HEK293 (cell line): ENCODE measurements around the gene HOXA6.

Source experiments
- BCL11A ChIP-seq: fragments of 450-650 bp; formaldehyde crosslinking; IDR thresholded peaks from 2 replicates; pipeline ENCODE4 v1.5.1; 2016; ENCODE audit warnings: low read depth, missing biosample characterization, missing genetic modification characterization
- GLI4 ChIP-seq: fragments of 450-650 bp; formaldehyde crosslinking; IDR thresholded peaks from 2 replicates; pipeline ENCODE4 v1.5.1; 2016; ENCODE audit warnings: missing biosample characterization, missing genetic modification characterization
- KLF1 ChIP-seq: fragments of 450-650 bp; formaldehyde crosslinking; IDR thresholded peaks from 2 replicates; pipeline ENCODE4 v1.5.1; 2016; ENCODE audit warnings: missing biosample characterization, missing genetic modification characterization
- KLF10 ChIP-seq: fragments of 450-650 bp; IDR thresholded peaks from 2 replicates; pipeline ENCODE4 v1.5.1; 2018; ENCODE audit warnings: missing biosample characterization, mild to moderate bottlenecking, missing genetic modification characterization
- MEIS1 ChIP-seq: sonication (generic); formaldehyde crosslinking; IDR thresholded peaks from 2 replicates; pipeline ENCODE4 v1.8.1; 2022; ENCODE audit warnings: missing genetic modification reagents, mild to moderate bottlenecking, borderline replicate concordance
- PRDM1 ChIP-seq: fragments of 450-650 bp; formaldehyde crosslinking; IDR thresholded peaks from 2 replicates; pipeline ENCODE4; 2016; ENCODE audit warnings: missing biosample characterization, missing genetic modification characterization
- SP7 ChIP-seq: fragments of 450-650 bp; formaldehyde crosslinking; IDR thresholded peaks from 2 replicates; pipeline ENCODE4 v1.5.1; 2016; ENCODE audit warnings: missing biosample characterization, missing genetic modification characterization
- ZBTB8A ChIP-seq: fragments of 450-650 bp; formaldehyde crosslinking; IDR thresholded peaks from 2 replicates; pipeline ENCODE4 v1.5.1; 2016; ENCODE audit warnings: missing biosample characterization, missing genetic modification characterization
- ZFP37 ChIP-seq: fragments of 450-650 bp; formaldehyde crosslinking; IDR thresholded peaks from 2 replicates; pipeline ENCODE4 v1.5.1; 2016; ENCODE audit warnings: missing biosample characterization, missing genetic modification characterization
- ZNF114 ChIP-seq: fragments of 450-650 bp; formaldehyde crosslinking; IDR thresholded peaks from 2 replicates; pipeline ENCODE4 v1.5.0; 2017; ENCODE audit warnings: missing biosample characterization, missing genetic modification characterization
- ZNF2 ChIP-seq: fragments of 450-650 bp; formaldehyde crosslinking; IDR thresholded peaks from 2 replicates; pipeline ENCODE4 v1.5.1; 2016; ENCODE audit warnings: missing biosample characterization, missing genetic modification characterization
- ZNF211 ChIP-seq: fragments of 450-650 bp; formaldehyde crosslinking; IDR thresholded peaks from 2 replicates; pipeline ENCODE4 v1.5.1; 2016; ENCODE audit warnings: low read depth, missing biosample characterization, missing genetic modification characterization
- ZNF274 ChIP-seq, 2 experiments: fragments of 200-500 bp in 1 of 2; fragments of 450-650 bp in 1 of 2; sonication (Bioruptor generic) in 1 of 2; formaldehyde crosslinking in 1 of 2; IDR thresholded peaks; 2 replicates each; pipeline versions ENCODE4 v1.5.1 to v1.6.1; 2014 to 2016; ENCODE audit warnings: borderline replicate concordance in 1 of 2, inconsistent platforms in 1 of 2, low read length in 1 of 2, missing biosample characterization in 1 of 2, missing genetic modification characterization in 1 of 2
- ZNF350 ChIP-seq: fragments of 450-650 bp; formaldehyde crosslinking; IDR thresholded peaks from 2 replicates; pipeline ENCODE4 v1.5.0; 2017; ENCODE audit warnings: missing biosample characterization, mild to moderate bottlenecking, missing genetic modification characterization
- ZNF391 ChIP-seq: fragments of 450-650 bp; formaldehyde crosslinking; IDR thresholded peaks from 2 replicates; pipeline ENCODE4 v1.5.1; 2016; ENCODE audit warnings: low read depth, missing biosample characterization, missing genetic modification characterization, borderline replicate concordance
- ZNF394 ChIP-seq: fragments of 450-650 bp; formaldehyde crosslinking; IDR thresholded peaks from 2 replicates; pipeline ENCODE4 v1.5.1; 2016; ENCODE audit warnings: missing biosample characterization, missing genetic modification characterization, mild to moderate bottlenecking, moderate library complexity, borderline replicate concordance
- ZNF501 ChIP-seq: fragments of 450-650 bp; formaldehyde crosslinking; IDR thresholded peaks from 2 replicates; pipeline ENCODE4 v1.5.1; 2016; ENCODE audit warnings: missing biosample characterization, missing genetic modification characterization
- ZNF561 ChIP-seq: fragments of 450-650 bp; IDR thresholded peaks from 2 replicates; pipeline ENCODE4 v1.5.1; 2018; ENCODE audit warnings: missing biosample characterization, missing genetic modification characterization, borderline replicate concordance
- ZNF600 ChIP-seq: fragments of 450-650 bp; formaldehyde crosslinking; IDR thresholded peaks from 2 replicates; pipeline ENCODE4 v1.5.1; 2016; ENCODE audit warnings: missing biosample characterization, missing genetic modification characterization
- ZNF654 ChIP-seq: fragments of 450-650 bp; formaldehyde crosslinking; IDR thresholded peaks from 2 replicates; pipeline ENCODE4 v1.5.1; 2016; ENCODE audit warnings: low read depth, missing biosample characterization, missing genetic modification characterization
- ZNF658 ChIP-seq: fragments of 450-650 bp; formaldehyde crosslinking; IDR thresholded peaks from 2 replicates; pipeline ENCODE4; 2016; ENCODE audit warnings: missing biosample characterization, missing genetic modification characterization
- ZNF660 ChIP-seq: fragments of 450-650 bp; IDR thresholded peaks from 2 replicates; pipeline ENCODE4 v1.5.1; 2018; ENCODE audit warnings: missing biosample characterization, mild to moderate bottlenecking, missing genetic modification characterization
- ZNF664 ChIP-seq: fragments of 450-650 bp; formaldehyde crosslinking; IDR thresholded peaks from 2 replicates; pipeline ENCODE4 v1.5.1; 2016; ENCODE audit warnings: missing biosample characterization, missing genetic modification characterization
- ZNF707 ChIP-seq: fragments of 450-650 bp; formaldehyde crosslinking; IDR thresholded peaks from 2 replicates; pipeline ENCODE4 v1.5.1; 2016; ENCODE audit warnings: missing biosample characterization, missing genetic modification characterization
- ZNF747 ChIP-seq: fragments of 450-650 bp; formaldehyde crosslinking; IDR thresholded peaks from 2 replicates; pipeline ENCODE4 v1.5.1; 2016; ENCODE audit warnings: missing biosample characterization, missing genetic modification characterization
- ZSCAN16 ChIP-seq: fragments of 450-650 bp; formaldehyde crosslinking; IDR thresholded peaks from 2 replicates; pipeline ENCODE4 v1.5.1; 2016; ENCODE audit warnings: missing biosample characterization, missing genetic modification characterization
- ZSCAN23 ChIP-seq: fragments of 450-650 bp; formaldehyde crosslinking; IDR thresholded peaks from 2 replicates; pipeline ENCODE4 v1.5.1; 2016; ENCODE audit warnings: missing biosample characterization, missing genetic modification characterization
- TF ChIP-seq, protein P1 (sequence below): fragments of 450-650 bp; formaldehyde crosslinking; IDR thresholded peaks from 2 replicates; pipeline ENCODE4 v1.5.1; 2016; ENCODE audit warnings: missing biosample characterization, missing genetic modification characterization
- TF ChIP-seq, protein P2 (sequence below): fragments of 450-650 bp; formaldehyde crosslinking; IDR thresholded peaks from 2 replicates; pipeline ENCODE4 v1.5.1; 2016; ENCODE audit warnings: missing biosample characterization, missing genetic modification characterization
- TF ChIP-seq, protein P3 (sequence below): fragments of 450-650 bp; formaldehyde crosslinking; IDR thresholded peaks from 2 replicates; pipeline ENCODE4 v1.5.1; 2016; ENCODE audit warnings: missing biosample characterization, missing genetic modification characterization
- TF ChIP-seq, protein P4 (sequence below): fragments of 450-650 bp; formaldehyde crosslinking; IDR thresholded peaks from 2 replicates; pipeline ENCODE4 v1.5.1; 2016; ENCODE audit warnings: missing biosample characterization, missing genetic modification characterization
- TF ChIP-seq, protein P5 (sequence below): fragments of 450-650 bp; formaldehyde crosslinking; IDR thresholded peaks from 2 replicates; pipeline ENCODE4 v1.5.1; 2016; ENCODE audit warnings: missing biosample characterization, missing genetic modification characterization

The HOXA6 gene

DNA sequence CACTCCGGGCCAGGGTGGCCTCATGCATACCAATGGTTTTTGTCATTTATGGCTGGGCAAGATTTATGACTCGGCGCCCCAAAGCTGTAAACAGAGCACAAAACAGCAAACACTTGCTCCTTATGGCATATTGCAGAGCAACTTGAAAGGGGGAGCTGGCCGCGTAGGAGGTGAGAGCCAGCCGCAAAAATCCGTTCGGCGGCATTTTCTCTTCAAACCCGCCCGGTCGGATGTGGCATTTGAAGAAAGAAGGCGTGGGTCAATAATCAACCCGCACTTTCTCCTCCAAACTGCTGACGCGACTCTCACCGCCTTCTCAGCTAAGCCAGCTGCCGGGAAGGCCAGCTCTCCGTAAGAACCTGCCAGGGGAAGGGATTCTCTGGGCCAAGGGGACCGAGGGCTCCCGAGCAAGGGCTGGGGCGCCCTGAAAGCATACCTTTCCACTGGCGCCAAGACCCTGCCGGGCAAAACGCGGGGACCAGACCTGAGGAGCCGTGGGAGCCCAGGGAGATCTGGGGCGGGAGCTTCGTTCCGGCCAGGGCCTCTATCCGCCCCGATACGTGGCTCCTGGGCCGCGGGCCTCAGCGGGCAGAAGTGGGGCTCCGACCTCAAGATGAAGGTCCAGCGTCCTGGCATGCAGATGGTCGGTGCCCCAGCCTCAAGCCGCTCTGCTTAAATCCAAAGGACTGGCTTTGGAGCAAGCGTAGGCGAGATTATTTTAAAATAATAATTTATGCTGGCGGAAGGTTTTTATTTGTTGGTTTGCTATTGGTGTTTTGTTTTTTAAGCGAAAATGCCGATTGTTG, 32.1 kb downstream of the HOXA6 start (continued):
- TF ChIP-seq ZNF660 (0 out of 2 replicates have a peak, but pooled peaks have one; percentile 59), PRDM1 (tag by site-specific recombination) (peak; percentile 85), ZNF274 (IDR thresholded peaks at IDR 0.05; ENCODE audit: low read length) (no peak), ZNF274 (tag by site-specific recombination; IDR thresholded peaks at IDR 0.05; ENCODE audit: borderline replicate concordance) (no peak), KLF10 (tag by site-specific recombination) (peak; percentile 70), ZNF600 (peak; percentile 60; the same call in 1 of the 2 replicates), ZNF2 (tag by site-specific recombination) (peak; percentile 72), ZFP37 (peak; percentile 96), ZNF501 (tag by site-specific recombination) (0 out of 2 replicates have a peak, but pooled peaks have one; percentile 33), ZNF658 (tag by site-specific recombination) (no peak), ZNF211 (tag by site-specific recombination) (no peak), ZNF707 (no peak), ZSCAN23 (tag by site-specific recombination) (0 out of 2 replicates have a peak, but pooled peaks have one; percentile 31), ZNF654 (tag by site-specific recombination) (no peak), MEIS1 (CRISPR knock-in tag) (peak; percentile 92), ZBTB8A (tag by site-specific recombination) (peak; percentile 81), GLI4 (tag by site-specific recombination) (no peak), ZNF394 (peak; percentile 74), KLF1 (tag by site-specific recombination) (peak; percentile 46; the same call in 1 of the 2 replicates), ZNF747 (tag by site-specific recombination) (no peak), ZNF664 (tag by site-specific recombination) (no peak; the same call in 1 of the 2 replicates), BCL11A (peak; percentile 34; the same call in 1 of the 2 replicates), ZNF561 (tag by site-specific recombination) (no peak; the same call in 1 of the 2 replicates), ZNF350 (tag by site-specific recombination) (no peak), ZNF114 (tag by site-specific recombination) (no peak), ZNF391 (no peak), ZSCAN16 (tag by site-specific recombination) (peak; percentile 95), SP7 (tag by site-specific recombination) (peak; percentile 95)
- TF ChIP-seq, protein P1, sequence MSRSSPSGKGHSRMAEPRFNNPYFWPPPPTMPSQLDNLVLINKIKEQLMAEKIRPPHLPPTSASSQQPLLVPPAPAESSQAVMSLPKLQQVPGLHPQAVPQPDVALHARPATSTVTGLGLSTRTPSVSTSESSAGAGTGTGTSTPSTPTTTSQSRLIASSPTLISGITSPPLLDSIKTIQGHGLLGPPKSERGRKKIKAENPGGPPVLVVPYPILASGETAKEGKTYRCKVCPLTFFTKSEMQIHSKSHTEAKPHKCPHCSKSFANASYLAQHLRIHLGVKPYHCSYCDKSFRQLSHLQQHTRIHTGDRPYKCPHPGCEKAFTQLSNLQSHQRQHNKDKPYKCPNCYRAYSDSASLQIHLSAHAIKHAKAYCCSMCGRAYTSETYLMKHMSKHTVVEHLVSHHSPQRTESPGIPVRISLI = no peak
- TF ChIP-seq, protein P2, sequence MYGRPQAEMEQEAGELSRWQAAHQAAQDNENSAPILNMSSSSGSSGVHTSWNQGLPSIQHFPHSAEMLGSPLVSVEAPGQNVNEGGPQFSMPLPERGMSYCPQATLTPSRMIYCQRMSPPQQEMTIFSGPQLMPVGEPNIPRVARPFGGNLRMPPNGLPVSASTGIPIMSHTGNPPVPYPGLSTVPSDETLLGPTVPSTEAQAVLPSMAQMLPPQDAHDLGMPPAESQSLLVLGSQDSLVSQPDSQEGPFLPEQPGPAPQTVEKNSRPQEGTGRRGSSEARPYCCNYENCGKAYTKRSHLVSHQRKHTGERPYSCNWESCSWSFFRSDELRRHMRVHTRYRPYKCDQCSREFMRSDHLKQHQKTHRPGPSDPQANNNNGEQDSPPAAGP (tag by site-specific recombination) = peak; percentile 74; the same call in 1 of the 2 replicates
- TF ChIP-seq, protein P3, sequence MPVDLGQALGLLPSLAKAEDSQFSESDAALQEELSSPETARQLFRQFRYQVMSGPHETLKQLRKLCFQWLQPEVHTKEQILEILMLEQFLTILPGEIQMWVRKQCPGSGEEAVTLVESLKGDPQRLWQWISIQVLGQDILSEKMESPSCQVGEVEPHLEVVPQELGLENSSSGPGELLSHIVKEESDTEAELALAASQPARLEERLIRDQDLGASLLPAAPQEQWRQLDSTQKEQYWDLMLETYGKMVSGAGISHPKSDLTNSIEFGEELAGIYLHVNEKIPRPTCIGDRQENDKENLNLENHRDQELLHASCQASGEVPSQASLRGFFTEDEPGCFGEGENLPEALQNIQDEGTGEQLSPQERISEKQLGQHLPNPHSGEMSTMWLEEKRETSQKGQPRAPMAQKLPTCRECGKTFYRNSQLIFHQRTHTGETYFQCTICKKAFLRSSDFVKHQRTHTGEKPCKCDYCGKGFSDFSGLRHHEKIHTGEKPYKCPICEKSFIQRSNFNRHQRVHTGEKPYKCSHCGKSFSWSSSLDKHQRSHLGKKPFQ (tag by site-specific recombination) = peak; percentile 72
- TF ChIP-seq, protein P4, sequence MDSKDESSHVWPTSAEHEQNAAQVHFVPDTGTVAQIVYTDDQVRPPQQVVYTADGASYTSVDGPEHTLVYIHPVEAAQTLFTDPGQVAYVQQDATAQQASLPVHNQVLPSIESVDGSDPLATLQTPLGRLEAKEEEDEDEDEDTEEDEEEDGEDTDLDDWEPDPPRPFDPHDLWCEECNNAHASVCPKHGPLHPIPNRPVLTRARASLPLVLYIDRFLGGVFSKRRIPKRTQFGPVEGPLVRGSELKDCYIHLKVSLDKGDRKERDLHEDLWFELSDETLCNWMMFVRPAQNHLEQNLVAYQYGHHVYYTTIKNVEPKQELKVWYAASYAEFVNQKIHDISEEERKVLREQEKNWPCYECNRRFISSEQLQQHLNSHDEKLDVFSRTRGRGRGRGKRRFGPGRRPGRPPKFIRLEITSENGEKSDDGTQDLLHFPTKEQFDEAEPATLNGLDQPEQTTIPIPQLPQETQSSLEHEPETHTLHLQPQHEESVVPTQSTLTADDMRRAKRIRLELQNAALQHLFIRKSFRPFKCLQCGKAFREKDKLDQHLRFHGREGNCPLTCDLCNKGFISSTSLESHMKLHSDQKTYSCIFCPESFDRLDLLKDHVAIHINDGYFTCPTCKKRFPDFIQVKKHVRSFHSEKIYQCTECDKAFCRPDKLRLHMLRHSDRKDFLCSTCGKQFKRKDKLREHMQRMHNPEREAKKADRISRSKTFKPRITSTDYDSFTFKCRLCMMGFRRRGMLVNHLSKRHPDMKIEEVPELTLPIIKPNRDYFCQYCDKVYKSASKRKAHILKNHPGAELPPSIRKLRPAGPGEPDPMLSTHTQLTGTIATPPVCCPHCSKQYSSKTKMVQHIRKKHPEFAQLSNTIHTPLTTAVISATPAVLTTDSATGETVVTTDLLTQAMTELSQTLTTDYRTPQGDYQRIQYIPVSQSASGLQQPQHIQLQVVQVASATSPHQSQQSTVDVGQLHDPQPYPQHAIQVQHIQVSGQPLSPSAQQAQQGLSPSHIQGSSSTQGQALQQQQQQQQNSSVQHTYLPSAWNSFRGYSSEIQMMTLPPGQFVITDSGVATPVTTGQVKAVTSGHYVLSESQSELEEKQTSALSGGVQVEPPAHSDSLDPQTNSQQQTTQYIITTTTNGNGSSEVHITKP = peak; percentile 59
- TF ChIP-seq, protein P5, sequence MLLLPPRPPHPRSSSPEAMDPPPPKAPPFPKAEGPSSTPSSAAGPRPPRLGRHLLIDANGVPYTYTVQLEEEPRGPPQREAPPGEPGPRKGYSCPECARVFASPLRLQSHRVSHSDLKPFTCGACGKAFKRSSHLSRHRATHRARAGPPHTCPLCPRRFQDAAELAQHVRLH (tag by site-specific recombination) = peak; percentile 72; the same call in 1 of the 2 replicates
